Liver (tissue), 3 donors: ENCODE data around the gene SH2D3C.
"Not testable (repeated sequence)": the region's sequence is repeated elsewhere in the genome, so short reads cannot be mapped to it uniquely, and the experiment has no call there.

Source experiments
- CTCF ChIP-seq: fragments of 150-350 bp; IDR thresholded peaks from 2 replicates; pipeline ENCODE4 v1.5.1; 2017; ENCODE audit warnings: improper control_type of control experiment, low read depth, low read length; ENCODE audit not compliant: missing input control
- EGR1 ChIP-seq, 2 donors: IDR thresholded peaks; 2 replicates each; pipeline ENCODE4 v1.6.1; 2016 to 2018; ENCODE audit warnings: antibody characterized with exemption in 2 of 2, low read depth in 2 of 2
- REST ChIP-seq: IDR thresholded peaks from 2 replicates; pipeline ENCODE4 v1.6.1; 2016; ENCODE audit warnings: antibody characterized with exemption, mild to moderate bottlenecking
- donor health status: healthy.
- donor health status: healthy.

GRCh38 chr9:127756776-127757175 is 21.7 kb downstream of the SH2D3C start:
- TF ChIP-seq CTCF; EGR1 (IDR thresholded peaks at IDR 0.05; ENCODE audit: low read depth in 2 of 2); REST: not testable (repeated sequence)
